Inflammatory macrophage treated with lipopolysaccharide for 4 hours (primary cell): ENCODE data around the gene GRK5.
"Not testable (repeated sequence)": the region's sequence is repeated elsewhere in the genome, so short reads cannot be mapped to it uniquely, and the experiment has no call there.

Experiments used
- DNase-seq: peaks from one replicate; pipeline ENCODE4 v3.0.0-alpha.2; 2020

The GRK5 gene

DNA sequence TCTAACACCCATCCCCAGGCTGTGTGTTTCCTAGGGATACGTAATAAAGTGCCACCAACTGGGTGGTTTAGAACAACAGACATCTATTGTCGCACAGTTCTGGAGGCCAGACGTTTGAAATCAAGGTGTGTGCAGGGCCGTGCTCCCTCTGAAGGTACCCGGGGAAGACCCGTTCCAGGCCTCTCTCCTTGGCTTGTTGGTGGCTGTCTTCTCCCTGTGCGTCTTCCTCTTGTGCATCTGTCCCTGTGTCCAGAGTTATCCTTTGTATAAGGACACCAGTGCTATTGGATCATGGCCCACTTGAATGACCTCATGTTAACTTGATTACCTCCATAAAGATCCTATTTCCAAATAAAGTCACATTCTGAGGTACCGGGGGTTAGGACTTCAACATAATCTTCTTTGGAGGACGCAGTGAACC is 15.6 kb downstream of the GRK5 start:
- DNase-seq, result no peak

DNA sequence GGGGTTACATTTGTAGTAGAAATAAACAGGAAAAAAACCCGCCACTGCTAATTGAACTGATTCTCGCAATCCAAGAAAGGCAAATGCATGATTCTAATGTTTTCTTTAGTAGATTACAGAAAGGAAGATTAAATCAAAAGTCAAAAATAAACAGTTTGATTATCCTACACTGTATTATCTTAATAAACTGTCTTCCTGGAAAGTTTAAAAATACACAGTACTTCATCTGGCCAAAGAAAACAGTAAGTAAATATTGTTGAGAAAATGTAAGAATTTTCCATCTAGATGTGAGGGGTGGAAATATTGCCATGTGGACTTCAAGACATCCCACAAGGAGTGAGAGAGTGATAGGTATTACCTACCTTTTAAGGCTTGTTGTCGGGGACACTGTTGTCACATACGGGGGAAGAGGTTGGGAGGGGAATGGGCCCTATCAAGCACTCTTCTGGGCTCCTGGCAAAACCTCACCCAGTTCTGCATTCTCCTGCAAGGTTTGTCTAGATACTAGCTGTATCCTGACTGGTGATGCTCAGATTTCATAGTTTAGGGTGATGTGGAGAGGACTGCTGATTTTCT is 17.8 kb downstream of the GRK5 start:
- no peak for DNase-seq

DNA sequence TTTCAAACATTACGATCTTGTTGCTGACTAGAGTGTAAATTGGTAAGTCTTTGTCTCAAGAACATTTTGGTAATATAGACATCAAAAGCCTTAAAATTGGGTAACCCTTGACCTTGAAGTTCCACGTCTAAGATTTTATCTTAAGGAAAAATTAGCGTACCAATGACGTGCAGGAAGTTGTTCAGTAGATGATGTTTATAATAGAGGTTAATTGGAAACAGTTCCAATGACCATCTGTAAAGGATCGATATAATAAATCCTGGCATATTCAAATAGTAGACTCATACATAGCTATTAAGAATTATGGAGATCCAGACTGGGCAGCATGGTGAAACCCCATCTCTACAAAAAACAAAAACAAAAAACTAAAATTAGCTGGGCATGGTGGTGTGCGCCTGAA is 20.5 kb downstream of the GRK5 start:
- DNase-seq, result no peak

DNA sequence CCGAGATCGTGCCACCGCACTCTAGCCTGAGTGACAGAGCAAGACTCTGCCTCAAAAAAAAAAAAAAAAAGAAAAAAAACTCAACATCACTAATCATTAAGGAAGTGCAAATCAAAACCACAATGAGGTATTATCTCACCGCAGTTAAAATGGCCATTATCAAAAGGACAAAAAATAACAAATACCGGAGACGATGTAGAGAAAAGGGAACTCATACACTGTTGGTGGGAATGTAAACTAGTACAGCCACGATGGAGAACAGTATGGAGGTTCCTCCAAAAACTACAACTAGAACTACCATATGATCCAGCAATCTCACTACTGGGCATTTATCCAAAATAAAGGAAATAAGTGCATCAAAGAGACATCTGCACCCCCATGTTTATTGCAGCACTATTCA is 24.3 kb downstream of the GRK5 start:
- no peak for DNase-seq

DNA sequence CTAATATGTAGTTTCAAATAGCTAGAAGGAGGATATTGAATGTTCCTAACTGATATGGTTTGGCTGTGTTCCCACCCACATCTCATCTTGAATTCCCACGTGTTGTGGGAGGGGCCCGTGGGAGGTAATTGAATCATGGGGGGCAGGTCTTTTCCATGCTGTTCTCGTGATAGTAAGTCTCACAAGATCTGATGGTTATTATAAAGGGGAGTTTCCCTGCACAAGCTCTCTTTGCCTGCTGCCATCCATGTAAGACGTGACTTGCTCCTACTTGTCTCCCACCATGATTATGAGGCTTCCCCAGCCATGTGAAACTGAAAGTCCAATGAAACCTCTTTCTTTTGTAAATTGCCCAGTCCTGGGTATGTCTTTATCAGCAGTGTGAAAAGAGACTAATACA is 25.1 kb downstream of the GRK5 start:
- DNase-seq, result peak; percentile 27

DNA sequence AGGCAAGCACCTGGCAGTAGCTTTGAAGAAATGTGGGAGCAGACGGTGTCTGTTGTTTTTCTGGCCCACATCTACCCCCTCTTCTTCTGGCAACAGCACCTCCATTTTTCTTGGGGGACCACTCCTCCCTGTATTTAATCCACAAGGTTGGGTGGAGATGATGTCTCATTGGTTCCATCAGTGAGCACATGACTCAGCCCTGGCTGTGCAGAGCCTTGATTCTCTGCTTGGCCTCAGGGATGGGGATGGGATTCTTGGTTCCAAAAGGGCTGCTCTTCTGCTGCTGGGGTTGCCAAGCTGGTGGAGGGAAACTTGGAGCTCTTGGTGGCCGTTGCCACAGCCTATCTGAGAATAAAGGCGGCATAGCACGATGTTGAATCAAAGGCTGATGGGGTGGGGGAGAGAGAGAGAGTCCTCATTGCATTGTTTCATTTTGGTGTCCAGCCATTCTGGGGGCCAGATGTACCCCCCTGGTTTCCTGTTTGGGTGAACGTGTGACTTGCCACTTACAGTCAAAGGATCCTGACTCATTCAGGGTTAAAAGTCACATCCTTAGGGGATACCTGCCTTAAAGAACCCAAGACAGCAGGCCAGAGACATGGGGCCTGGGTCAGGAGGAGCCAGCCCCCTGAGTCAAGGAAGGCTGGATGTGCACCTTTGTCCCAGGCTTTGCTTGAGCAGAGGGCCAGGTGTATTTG is 25.9 kb downstream of the GRK5 start:
- no peak for DNase-seq

DNA sequence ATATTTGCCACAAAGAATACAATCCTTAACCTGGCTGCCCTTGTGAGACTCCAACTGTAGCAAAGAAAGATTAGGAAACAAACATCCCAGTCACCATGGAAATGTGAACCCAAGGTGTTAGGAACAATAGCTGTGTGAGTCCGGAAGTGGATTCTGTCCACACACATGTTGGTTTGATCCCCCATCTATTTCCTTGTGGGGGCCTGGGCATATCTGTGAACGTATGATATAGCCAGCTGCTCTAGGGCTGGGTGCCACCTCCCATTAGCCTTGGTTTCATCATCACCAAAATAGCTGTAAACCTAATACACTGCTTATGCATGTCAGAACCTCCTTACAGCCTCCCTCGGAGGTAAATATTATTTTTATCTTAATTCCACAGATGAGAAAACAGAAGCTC is 26.4 kb downstream of the GRK5 start:
- no peak for DNase-seq

DNA sequence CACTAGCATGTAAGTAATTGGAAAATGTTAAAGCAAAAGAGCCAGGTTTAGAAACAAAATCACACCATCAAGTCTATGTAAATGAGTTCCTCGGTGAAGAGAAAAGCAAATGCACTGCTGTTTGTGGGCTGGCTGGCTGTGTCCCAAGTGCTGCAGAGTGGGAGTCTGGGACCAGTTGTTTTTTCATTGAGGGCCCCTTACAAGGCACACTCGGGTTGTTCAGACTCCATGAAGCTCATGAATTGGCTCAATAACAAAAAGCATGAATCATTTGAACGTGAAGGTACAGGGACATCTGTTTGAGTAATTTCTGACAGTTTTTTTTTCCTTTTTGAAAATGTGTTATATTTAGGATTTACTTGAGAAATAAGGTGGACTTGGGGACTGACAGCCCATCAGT is 28.0 kb downstream of the GRK5 start:
- DNase-seq, result no peak

DNA sequence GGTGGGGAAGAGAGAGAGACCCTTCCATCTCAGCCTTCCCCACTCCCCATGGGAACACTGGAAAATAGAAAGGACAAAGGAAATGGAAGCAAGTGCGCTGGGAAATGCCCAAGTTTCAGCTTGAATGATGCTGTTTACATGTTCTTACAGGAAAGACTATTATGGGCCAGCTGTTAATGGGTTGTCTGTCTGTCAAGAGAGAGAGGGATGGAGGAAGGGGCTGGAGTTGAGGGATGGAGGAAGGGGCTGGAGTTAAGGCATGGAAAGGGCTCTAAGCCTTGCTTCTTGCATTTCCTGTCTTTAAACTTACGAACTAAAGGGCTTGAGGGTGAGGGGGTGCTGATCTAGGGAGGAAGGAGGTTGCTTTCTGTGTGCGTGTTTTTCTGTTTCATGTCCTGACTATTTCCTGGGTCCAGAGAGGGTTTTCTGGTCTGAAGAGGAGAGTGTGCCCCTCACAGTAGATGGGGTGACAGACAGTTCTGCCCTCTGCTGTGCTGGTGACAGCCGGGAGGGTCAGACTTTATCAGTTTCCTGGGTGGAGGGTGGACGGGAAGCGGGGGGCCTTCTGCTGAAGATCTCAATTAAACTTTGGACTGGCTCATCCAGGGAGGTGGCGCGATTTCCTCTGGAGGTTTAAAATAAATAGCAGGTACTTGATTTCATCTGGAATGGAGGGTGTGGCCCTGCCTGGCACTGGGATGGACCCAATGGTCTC is 30.5 kb downstream of the GRK5 start:
- DNase-seq, result no peak

DNA sequence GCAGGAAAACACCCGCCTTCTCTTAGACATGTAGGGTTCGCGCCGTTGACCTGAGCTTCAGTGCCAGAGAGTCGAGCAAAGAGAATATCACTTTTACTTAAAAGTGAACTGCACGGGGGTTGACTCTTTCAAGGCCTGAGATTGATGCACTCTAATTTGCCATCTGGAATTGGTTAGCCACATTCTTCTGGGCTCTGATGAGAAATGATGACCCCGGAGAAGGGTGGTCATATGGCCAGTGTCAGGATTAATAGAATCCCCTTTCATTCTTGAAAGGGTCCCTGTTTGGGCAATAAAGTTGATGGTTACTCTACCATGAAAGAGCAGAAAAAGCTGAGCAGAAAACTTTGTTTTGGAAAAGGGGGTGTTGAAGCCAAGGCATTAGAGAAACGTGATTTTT is 31.2 kb downstream of the GRK5 start:
- no peak for DNase-seq

DNA sequence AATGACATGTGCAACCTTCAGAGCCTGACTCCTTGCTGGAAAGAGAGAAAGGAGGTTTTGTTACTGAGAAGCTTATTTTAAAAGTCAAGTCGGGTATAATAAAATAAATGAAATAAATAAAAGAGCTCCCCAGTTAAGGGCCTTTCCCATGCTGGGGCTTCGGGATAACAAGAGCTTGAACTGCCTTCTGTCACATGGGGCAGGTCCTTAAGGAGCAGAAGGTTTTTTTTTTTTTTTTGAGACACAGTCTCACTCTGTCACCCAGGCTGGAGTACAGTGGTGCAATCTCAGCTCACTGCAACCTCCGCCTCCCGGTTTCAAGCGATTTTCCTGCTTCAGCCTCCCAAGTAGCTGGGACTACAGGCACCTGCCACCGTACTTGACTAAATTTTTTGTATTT is 31.6 kb downstream of the GRK5 start:
- DNase-seq, result not testable (repeated sequence)

DNA sequence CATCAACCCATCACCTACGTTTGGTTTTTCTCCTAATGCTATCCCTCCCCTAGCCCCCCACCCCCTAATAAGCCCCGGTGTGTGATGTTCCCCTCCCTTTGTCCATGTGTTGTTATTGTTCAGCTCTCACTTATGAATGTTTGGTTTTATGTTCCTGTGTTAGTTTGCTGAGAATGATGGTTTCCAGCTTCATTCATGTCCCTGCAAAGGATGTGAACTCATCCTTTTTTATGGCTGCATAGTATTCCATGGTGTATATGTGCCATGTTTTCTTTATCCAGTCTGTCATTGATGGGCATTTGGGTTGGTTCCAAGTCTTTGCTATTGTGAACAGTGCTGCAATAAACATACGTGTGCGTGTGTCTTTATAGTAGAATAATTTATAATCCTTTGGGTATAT is 32.3 kb downstream of the GRK5 start:
- not testable (repeated sequence) for DNase-seq

DNA sequence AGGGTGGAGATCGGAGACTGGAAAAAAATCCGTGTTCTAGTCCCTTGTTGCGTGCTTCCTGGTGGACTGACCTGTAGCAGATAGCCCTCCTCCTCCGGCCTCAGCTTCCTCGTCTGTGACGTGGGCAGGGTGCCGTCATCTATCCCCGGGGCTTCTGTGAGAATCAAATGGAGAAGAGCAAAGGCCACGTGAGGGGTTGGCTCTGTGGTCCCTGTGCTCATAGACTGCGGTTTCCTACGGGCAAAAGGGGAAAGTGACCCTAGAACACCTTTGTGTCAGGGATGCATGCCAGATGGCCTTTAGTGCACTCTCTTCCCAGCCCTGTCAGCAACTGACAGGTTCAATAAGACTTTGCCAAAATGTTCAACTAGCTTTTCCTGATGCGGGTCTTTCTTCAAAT is 33.7 kb downstream of the GRK5 start:
- DNase-seq, result no peak

DNA sequence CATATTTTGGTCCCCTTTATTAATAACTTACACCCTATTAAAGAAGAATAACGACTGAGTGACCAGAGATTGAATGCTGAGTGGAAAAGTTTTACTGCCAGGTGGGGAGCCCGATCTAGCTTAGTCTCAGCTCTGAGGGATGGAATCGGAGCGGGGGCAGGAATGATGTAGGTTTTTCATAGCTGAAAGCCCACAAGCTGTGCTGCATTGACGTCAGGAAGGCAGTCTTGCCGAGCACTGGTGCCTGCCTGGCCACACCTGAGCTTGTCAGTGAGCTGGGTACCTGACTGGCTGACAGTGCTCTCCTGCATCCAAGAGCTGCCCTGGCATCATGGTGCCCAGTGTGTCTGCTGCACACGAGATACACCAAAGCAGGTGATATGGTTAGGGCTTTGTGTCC is 34.8 kb downstream of the GRK5 start:
- DNase-seq, result no peak

DNA sequence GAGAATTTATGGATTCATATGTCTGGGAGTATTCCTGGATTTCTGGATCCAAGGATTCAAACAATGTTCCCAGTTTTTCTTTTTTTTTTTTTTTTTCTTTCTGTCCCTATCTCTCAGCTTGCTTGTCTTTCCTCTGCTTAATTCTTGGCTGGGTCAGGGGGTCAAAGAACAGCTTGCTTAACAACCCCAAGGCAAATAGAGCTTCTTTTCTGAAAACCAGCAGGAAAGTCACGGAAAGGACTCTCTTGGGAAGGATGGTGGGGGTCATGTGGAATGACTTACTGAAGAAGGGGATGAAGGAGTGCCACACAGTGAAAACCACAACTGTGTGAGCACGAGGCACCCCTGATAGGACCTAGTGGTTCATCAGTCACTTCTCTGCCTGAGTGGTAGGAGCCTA is 36.1 kb downstream of the GRK5 start:
- no peak for DNase-seq

DNA sequence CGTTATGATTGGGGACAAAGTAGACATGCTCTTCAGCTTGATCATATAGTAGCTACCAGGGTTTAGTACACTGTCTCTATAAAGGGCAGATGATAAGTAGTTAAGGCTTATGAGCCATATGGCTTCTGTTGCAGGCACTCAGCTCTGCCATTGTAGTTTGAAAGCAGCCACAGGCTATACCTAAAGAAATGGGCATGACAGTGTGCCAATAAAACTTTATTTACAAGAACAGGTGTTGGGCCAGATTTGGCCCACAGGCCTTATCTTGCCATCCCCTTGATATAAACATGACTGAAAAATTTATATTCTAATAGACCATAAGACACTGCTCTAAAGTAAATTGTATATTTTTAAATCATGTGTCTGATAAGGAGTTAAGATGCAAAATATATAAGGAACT is 36.6 kb downstream of the GRK5 start:
- no peak for DNase-seq

DNA sequence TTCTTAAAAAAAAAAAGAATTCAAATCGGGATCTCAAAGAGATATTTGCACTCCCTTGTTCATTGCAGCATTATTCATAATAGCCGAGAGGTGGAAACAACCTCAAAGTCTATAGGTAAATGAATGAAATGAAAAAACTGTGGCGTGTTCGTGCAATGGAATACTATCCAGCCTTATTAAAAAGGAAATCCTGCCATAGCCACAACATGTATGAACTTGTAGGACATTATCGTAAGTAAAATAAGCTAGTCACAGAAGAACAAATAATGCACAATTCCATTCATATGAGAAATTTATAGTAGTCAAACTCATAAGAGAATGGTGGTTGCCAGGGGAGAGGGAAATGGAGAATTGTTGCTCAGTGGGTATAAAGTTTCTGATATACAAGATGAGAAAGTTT is 37.9 kb downstream of the GRK5 start:
- DNase-seq, result no peak

DNA sequence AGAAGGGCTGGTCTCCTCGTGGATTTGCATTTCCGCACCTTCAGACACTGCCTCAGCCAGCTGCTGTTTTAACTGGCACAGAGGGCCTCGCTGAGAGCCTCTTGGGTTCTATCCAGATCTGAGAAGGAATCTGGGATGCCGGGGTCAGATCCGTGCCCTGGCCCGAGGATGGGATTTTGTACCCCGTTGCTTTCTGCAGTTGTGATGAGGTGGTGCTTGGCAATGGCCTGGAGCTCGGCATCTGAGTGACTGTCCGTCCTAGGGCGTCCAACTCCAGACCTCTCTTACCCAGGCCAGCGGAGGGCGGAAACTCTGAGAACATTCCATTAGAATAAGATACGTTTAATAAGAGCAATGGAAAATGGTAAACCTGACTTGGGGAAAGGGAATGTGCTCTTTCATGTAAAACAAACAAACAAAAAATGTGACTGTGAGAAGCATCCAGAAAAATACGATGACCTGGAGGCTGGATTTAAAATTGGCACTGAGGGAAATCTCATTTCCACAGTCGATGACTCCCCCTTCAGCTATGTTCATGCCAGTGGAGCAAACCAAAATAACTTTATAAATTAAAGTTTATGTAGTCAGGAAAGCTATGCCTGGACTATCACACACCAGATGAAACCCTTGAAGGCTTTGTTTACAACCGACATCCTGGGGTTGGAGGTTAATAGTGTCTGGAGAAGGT is 39.6 kb downstream of the GRK5 start:
- no peak for DNase-seq

DNA sequence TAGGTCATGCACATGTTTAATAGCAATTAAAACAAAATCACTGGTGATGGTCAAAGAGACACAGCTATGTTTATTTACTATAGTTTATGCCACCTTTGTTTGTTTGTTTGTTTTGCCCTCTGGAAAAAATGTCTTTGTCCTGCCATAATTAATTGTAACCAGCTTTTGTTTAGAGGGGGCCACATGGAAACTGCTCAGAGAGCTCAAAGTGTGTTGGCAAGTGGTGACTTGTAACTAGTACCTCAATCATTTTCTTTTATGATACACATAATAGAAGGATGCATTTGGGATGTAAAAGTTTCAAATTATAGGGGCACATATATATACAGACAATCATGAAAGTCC is 40.2 kb downstream of the GRK5 start:
- DNase-seq, result no peak

DNA sequence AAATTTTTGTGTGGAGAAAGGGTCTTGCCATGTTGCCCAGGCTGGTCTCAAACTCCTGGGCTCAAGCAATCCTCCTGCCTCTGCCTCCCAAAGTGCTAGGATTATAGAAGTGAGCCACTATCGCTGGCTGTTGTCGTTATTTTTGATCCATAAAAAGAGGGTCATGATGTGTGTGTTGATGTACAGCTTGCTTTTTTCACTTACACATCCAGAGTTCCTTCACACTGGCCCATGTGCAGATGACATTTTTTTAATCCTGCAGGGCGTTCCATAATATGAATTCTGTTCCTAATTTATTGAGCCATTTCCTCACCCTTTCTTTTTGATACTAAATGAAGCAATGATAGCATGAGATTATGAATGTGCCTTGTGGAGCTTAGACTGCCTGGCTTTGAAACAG is 40.8 kb downstream of the GRK5 start:
- no peak for DNase-seq

DNA sequence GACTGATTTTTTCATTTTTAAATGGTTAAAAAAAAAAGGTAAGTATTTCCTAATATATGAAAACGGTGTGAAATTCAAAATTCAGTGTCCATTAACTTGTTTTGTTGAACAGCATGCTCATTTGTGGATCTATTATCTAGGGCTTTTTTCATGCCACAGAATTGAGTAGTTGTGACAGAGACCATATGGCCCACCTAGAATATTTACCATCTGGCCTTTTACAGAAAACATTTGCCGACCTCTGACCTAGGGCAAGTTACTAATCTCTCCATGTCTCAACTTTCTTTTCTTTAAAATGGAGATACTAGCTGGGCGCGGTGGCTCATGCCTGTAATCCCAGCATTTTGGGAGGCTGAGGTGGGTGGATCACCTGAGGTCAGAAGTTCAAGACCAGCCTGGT is 41.3 kb downstream of the GRK5 start:
- DNase-seq, result no peak

DNA sequence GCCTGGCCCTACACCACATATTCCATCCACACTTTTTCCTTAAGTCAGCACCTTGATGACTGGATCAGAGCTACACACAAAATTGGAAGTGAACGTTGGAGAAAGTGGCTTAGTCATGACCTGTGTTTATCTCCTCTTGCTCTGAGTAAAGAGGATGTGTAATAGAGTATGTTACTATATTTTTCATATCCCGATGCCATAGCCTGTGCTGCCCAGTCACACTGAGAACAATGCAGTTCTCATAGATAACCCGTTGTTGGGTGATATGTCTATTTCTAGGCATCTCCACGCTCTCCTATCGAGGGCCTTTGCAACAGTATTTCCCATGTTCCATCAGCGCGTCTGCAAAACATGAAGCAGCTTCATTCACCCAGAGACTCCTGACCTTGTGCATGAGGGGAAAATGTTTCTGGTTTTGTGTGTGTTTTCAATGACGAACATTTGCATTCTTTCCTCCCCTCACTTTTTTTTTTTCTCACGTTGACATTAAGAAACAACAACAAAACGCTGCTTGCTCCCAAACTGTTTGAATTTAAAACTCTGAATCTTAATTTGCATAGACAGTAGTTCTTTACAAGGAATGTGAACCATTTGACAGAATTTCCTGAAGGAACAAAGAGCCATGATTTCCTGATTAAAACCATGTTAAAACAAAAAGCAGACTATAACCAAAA is 43.4 kb downstream of the GRK5 start:
- DNase-seq, result no peak

DNA sequence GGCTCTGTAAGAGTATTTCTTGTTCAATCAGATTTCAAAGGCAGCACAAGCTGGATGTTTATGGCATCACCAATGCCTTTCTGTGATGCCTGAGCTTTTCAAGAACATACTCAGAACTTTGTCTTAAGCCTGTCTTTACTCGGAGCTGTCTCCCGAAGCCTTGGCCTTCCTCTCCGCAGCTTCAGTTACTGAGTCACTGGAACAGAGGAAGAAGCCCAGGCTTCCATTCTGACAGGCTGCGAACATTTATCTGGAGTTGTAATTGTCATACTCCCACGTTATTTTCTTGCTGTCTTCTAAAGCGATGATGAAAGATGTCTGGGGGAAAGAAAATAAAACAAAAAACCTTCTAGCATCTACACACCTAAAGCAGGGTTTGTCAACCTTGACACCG is 43.9 kb downstream of the GRK5 start:
- DNase-seq, result no peak

DNA sequence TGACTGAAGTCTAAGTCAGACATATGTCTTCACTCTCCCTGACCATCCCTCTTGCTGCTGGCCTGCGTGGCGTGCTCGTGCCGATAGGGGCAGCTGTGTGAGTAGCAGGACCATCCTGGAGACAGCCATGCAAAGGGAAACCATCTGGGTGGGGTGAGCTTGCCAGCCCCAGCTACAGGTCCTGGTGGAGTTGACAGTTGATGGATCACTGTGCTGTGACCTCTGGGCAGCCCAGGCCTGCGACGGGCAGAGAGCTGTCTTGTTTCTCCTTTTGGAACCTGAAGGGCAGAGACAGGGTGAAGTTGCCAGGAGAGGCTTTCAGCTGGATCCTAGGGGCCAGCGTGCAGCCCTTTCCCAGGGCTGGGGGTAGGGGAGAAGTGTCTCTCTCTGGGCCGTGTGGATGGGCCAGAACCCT is 44.7 kb downstream of the GRK5 start:
- DNase-seq, result no peak
